Cerebellar cortex (tissue), 1 donor: ENCODE results near the gene UPF3A.
"Not testable (repeated sequence)": the region's sequence is repeated elsewhere in the genome, so short reads cannot be mapped to it uniquely, and the experiment has no call there.

ENCODE experiments used
- DNase-seq: peaks from one replicate; pipeline ENCODE4 v3.0.0-alpha.2; 2015; ENCODE audit warnings: low spot score

UPF3A gene

DNA sequence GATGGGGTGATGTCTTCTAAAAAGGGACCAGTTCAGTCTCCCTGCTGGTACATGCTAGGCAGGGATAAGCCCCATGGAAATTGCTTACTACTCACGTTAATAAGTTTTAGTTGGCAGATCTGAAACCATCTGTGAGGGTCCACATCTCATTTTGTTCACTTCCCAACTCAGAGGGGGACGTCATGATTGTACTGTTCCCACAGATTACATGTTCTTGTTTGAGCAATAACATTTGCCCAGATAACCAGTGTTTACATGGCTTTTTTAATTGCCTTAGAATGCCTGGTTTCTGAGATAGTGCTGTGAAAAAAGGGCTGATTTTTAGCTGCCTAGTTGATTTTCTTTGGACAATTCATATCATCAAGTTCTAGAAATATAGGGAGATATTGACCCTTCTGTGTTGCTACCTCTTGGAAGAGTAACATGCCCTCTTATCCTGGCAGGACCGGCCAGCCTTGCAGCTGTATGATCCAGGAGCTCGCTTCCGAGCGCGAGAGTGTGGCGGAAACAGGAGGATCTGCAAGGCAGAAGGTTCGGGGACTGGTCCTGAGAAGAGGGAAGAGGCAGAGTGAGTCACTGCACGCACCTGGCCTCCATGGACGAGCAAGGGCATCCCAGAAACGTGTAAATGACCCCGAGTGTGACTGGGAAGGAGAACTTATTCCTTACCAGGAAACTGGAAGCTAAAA lies 23.1 kb downstream of the UPF3A start:
- DNase-seq: no peak

DNA sequence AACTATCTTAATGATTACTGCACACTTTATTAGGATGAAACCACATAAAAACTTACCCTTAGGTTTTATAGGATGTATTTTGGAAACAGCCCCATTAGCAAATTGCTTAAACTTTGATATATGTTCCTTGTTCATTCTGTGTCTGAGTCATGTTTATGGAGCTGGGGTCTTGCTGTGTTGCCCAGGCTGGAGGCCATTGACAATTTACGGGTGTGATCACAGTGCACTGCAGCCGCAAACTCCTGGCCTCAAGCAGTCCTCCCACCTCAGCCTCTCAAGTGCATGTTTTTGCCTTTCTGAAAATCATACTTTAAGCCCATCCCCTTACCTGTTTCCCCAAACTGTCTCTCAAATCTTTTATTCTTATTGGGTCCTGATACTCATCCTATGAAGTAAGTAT lies 27.7 kb downstream of the UPF3A start:
- DNase-seq: no peak

DNA sequence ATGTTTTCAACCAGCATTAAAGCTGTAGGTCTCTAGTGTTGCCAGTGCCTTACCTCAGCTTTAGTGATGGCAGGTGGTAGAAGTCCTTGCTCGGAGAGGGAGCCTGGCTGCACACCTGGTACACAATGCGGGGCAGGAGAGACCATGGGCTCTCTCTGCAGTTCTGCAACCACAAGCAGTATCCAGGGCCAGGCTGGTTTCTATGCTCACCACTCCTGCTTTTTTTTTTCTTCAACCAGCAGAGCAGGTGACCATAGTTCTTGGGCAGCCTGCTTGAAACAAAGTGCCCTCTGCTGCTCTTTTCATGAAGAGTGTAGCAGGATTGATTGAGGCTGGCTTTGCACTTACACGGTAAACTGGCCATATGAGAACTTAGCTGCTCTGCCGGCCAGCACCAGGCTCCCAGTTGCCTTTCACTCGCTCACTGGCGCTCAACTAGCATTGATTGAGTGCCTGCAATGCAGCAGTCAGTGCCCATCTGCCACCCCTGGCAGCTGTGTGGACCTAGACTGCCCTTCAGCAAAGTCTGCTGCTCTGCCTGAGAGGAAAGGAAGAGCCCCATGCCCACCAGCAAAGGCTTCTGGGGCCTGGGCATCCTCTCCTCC lies 28.5 kb downstream of the UPF3A start:
- peak; percentile 24 for DNase-seq

GRCh38 chr13:114310956-114311355 lies 29.6 kb downstream of the UPF3A start:
- DNase-seq: no peak

DNA sequence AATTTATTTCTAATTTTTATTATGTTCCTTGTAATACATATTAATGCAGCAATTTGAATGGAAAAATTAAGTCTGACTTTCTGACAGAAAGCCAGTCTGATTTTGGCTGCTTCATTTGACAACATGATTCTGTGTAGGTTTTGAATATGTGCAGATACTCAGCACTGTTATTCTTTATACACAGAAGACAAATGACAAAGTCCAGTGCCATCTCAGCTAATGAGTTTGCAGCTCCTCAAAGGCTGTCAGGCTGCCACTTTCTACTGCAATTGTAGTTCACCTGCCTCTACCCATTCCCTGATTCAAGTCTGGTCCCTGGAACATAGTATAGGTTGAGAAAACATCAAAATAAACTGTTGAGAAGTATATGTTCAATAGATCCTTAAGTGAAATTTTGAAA lies 30.0 kb downstream of the UPF3A start:
- DNase-seq: no peak

- no peak for DNase-seq
Measured at GRCh38 chr13:114311908-114312307, 30.5 kb downstream of the UPF3A start.

- no peak for DNase-seq
Measured at GRCh38 chr13:114313061-114313860, 31.9 kb downstream of the UPF3A start.

DNA sequence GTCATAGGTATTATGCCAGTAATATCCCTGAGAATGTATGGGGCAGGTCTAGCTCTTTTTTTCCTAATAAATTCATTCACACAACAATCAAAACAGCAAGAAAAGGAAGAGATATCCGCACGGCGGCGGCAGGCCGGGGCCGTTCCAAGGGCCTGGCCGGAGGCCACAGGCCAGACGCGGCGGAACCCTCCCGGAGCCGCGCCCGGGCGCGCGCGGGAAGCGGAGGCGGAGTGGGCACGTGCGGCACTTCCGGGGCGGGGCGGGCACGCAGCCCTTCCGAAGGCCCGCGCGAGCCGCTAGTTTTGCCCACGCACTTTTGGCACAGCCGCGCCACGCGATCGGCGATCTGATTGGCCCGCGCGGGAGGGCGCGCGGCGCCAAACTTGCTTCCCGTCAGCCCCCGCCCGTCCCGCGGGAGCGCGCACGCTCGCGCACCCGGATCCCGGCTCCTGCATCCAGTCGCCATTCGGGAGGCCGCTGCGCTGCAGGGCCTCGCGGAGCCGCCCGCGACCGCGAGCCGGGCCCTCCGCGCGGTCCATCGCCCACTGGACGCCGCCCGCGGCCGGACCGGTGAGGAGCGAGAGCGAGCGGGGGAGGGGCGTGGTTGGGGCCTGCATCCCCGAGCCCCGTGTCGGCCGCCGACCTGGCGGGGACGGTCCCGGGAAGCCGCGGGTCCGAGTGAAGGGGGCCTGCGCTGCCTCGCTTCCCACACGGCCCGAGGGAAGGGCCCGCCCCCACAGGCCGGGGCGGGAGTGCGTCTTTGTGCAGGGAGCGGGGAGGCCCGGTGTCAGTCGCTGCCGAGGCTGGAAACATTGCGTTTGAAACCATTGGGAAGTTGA lies 32.9 kb downstream of the UPF3A start, which contains the start of gene CHAMP1:
CHAMP1 (plus strand) TSS at position 430 of the 839 bp plus-strand sequence. CDS start 9,340 bp downstream, outside the sequence.
- DNase-seq: peak; percentile 93

GRCh38 chr13:114315074-114315785 lies 33.8 kb downstream of the UPF3A start:
- no peak for DNase-seq

GRCh38 chr13:114318624-114319023 lies 37.2 kb downstream of the UPF3A start:
- DNase-seq: no peak

DNA sequence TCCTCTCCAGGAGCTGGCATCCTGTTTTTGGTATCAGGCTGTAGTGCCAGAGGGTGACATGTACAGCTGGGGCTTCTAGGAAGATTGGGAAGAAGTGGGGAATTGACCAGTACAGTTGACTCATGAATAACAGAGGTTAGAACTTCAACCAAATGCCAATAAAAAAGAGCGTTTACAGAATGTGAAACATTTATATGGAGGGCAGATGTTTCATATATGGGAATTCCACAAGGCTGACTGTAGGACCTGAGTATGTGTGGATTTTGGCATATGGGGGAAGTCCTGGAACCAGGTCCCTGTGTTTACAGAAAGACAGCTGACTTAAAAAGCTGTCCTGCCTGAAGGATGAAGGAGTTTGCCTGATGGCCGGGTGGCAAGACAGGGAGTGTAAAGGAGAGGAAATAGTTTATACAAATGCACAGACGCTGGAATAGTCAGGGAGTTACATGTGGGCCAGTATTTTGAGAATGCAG lies 38.1 kb downstream of the UPF3A start:
- DNase-seq: no peak

DNA sequence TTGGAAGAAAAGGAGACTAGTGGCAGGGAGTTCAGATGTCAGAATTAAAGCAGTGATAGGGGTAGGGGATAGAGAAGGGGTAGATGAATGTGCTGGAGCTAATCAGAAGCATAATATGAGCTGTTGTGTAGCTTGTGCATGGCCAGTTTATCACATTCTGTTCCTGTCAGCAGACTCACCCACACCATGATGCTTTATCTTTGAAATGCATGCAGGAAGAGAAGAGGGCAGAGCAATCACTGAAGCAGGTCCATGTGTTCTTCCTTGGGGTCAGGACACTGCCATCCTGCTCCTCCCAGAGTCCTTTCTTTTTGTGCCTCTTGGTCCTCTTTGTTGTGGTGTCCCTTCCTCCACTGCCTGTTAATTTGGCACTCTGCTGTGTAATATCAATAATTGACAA lies 38.7 kb downstream of the UPF3A start:
- DNase-seq: no peak

DNA sequence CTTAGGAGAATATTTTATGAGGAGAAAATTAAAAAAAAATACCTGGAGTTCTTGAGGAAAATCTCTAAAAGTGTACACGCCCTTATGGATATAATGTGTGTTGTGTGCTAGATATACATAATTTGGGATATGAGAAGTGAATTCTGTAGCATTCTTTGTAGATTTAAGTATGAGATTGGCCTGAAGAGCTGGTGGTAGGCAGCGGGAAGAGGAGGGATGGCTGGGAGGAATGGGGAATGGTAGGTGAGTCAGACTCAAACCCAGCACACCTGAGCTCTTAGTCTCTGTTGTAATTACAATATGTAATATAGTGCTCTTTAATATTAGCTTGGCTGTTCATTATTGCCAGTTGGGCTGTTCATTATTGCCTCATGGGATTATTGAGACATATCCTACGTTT lies 39.9 kb downstream of the UPF3A start:
- no peak for DNase-seq

DNA sequence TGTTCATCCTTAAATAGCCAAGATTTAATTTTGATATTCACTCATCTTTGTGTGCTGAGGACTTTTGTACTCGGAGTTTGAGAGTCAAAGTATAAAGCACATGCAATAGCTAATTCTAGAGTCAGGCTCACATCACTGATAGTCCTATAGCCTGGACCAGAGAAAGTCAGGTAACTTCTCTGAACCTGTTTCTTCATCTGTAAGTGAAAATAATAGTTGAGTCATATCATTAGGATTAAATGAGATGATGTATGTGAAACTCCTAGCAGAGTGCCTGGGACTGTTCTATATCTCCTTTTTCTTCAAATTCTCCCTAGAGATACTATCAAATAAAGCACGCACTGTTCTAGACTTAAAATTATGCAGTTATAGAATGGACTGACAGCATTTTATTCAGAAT lies 41.9 kb downstream of the UPF3A start:
- DNase-seq: no peak

- DNase-seq: no peak
Measured at GRCh38 chr13:114324334-114324733, 42.9 kb downstream of the UPF3A start.

GRCh38 chr13:114325729-114326128 lies 44.3 kb downstream of the UPF3A start:
- DNase-seq: no peak

GRCh38 chr13:114328034-114328433 lies 46.6 kb downstream of the UPF3A start:
- no peak for DNase-seq

- DNase-seq: no peak
Measured at GRCh38 chr13:114328595-114328994, 47.2 kb downstream of the UPF3A start.

DNA sequence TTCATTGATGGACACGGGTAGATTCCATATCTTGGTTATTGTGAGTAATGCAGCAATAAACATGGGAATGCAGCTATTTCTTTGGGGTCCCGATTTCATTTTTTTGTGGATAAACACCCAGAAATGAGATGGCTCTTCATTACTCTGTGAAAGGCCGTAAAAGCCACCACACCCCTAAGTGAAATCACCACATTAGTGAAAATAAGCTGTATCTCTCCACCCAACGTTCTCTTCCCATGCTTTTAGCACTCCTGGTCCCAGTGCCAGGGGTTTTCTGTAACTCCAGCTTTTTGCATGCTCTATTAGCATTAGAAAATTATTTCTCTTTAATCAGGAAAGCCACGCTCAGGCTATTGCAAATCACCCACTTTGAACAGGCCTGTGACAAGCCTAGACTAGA lies 48.7 kb downstream of the UPF3A start:
- DNase-seq: no peak

GRCh38 chr13:114333881-114334280 lies 52.5 kb downstream of the UPF3A start:
- DNase-seq: not testable (repeated sequence)

GRCh38 chr13:114334305-114335053 lies 53.1 kb downstream of the UPF3A start:
- DNase-seq: no peak
